ENCODE measurements around the gene ECE1.

The ECE1 gene

GRCh38 chr1:21266119-21266774 is 24.0 kb downstream of the ECE1 start:
- no peak for DNase-seq

GRCh38 chr1:21265644-21266043 is 24.6 kb downstream of the ECE1 start:
- DNase-seq: no peak

DNA sequence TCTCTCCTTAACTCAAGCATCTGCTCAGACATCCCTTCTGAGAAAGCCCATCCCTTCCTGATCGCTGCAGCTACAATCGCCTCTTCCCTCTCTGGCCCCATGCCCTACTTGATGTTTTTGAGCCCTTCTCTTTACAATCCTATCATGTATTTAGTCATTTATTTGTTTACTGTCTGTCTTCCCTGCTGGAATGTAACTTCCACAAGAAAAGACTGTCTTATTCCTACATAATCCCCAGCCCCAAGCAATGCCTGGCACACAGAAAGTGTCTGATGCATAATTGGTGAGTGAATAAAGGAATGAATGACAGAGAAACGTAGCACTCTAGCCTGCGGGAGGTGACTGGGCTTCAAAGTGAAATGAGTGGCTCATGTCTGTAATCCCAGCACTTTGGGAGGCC is 25.4 kb downstream of the ECE1 start:
- no peak for DNase-seq

GRCh38 chr1:21263653-21264225 is 26.5 kb downstream of the ECE1 start:
- no peak for DNase-seq

GRCh38 chr1:21263052-21263429 is 27.2 kb downstream of the ECE1 start:
- no peak for DNase-seq

DNA sequence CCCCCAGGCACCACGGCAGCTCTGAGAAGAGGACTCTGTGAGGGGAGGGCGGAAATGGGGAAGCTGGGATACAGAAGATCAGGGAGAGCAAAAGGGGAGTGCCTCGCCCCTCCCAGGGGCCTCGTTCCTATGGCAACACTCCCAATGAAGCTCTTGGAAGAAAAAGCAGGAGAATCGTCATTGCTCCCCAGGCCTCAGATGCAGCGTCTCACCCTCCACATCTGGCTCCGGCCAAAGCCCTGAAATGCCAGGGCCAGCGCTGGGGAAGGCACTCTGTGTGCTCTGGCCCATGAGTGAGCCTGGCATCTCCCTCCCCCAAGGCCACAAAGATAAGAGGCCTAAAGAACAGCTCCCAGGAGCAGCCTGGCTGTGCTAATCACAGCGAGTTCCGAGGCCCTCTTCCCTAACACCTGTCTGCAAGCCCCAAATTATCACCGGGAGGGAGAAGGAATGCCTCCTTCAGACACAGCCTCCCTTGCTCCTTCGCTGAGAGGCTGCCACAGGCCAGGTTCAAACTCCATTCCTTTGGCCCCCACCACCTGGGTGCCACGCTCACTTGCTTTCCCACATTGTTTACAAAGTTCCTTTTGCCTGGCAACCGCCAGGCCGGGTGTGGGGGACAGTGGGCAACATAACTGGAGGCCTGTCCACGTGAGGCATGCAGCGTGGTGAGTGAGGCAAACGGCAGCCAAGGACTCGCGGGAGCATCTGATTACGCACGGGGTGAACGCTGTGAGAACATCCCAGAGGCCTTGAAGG is 27.8 kb downstream of the ECE1 start:
- peak; percentile 89 for DNase-seq

GRCh38 chr1:21261551-21262292 is 28.5 kb downstream of the ECE1 start:
- DNase-seq: peak; percentile 98

- DNase-seq: no peak
Observed at GRCh38 chr1:21260405-21261125, 29.7 kb downstream of the ECE1 start.

DNA sequence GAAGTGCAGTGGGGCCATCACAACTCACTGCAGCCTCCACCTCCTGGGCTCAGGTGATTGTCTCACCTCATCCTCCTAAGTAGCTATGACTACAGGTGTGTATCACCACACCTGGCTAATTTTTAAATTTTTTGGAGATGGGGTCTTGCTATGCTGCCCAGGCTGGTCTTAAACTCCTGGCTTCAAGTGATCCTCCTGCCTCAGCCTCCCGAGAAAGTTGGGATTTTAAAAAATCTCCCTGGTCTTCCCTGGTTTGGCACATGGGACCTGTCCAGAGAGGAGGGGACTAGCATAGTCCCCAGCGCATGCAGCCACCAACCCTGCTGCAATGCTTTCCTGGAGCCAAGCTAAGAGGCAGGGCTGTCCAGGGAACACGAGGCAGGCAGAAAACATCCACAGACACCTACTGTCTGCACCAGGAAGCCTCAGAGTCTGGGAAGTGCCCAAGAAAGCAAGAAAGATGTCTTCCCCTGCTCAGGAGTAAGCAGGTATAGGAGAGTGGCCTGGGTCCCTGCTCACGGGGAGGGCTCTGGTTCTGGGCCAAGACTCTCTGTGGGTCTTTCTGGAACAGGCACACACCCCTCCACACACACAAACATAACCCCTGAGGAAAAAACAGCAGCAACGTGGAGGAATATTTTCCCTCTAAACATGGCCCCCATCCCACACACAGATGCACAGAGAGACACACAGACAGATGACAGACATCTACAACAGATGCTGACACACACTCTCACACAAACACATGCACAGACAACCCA is 30.8 kb downstream of the ECE1 start:
- DNase-seq: no peak

- DNase-seq: no peak
Observed at GRCh38 chr1:21258331-21259134, 31.7 kb downstream of the ECE1 start.

GRCh38 chr1:21257431-21258135 is 32.7 kb downstream of the ECE1 start:
- DNase-seq: no peak

DNA sequence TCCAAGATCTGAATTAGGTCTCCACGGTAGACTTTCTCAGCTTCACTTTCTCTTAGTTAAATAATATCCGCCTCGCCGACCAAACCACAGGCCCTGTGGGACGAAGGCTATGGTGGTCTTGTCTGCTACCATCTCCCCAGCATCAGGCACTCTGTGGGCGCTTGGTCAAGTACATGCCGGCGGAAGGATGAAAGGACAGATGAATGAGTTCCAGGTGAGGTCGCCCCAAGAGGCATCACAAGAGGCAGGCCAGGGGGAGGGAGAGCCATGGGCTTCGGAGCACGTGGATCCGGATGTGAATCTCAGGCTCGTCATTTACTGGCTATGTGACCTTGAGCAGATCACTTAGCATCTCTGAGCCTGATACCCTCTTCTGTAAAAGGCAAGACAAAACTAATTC is 33.5 kb downstream of the ECE1 start:
- DNase-seq: no peak

DNA sequence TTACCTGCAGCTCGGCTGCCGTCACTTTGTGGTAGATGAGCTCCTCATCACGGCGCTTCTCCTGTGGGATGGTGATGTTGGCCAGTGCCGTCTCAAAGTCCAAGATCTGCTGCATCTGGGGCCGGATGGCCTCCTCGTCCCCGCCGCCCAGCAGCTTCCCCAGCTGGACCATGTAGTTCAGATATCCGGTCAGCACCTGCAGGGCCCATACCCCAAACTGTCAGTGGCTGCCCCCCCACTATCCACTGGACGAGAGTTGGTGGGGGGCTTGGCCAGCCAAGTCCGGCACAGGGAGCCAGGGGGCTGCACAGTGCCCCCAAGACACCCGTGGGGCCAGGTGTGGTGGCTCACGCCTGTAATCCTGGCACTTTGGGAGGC is 34.3 kb downstream of the ECE1 start:
- no peak for DNase-seq

GRCh38 chr1:21255284-21255942 is 34.9 kb downstream of the ECE1 start:
- peak; percentile 70 for DNase-seq

- no peak for DNase-seq
Observed at GRCh38 chr1:21254335-21254951, 35.8 kb downstream of the ECE1 start.

GRCh38 chr1:21251773-21252471 is 38.3 kb downstream of the ECE1 start:
- peak; percentile 88 for DNase-seq

- no peak for DNase-seq
Observed at GRCh38 chr1:21249940-21250493, 40.2 kb downstream of the ECE1 start.

DNA sequence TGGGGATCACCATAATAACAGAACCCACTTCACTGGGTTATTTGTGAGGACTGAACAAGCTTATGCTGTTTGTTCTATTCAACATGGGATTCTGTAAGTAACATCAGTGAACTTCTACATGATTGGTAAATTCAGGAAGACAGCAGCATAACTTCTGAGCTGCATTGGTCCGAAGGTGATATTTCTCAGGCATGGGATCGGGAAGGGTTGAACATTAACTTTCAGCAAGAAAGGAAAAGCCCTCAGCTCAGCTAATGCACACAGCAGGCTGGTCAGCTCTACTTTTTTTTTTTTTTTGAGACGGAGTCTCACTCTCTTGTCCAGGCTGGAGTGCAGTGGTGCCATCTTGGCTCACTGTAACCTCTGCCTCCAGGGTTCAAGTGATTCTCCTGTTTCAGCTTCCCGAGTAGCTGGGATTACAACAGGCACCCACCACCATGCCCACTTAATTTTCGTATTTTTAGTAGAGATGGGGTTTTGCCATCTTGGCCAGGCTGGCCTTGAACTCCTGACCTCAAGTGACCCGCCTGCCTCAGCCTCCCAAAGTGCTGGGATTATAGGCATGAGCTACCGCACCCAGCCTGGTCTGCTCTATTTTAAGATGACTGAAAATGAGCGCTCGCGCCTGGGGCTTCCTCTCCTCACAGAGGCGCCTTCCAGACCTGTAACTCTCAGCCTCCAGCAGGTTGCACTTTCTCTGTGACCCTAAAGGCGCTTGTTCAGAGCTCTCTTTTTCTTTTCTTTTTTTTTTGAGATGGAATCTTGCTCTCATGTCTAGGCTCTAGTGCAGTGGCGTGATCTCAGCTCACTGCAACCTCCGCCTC is 42.2 kb downstream of the ECE1 start:
- DNase-seq: no peak

Measured in HCEC 1CT (cell line).